Measurements from ENCODE around the gene MINDY1. TPM values are rescaled to one million over a fixed set of nuclear protein-coding genes. Genes with fewer than 3 reads are reported as not detected.

Gene MINDY1
- total and polyA plus RNA-seq, 9 of the 15 experiments (the other 6 are each of a cell fraction or from before 2014, with no cell fraction given) = 0.49 to 11.0 (median 6.0) TPM

DNA sequence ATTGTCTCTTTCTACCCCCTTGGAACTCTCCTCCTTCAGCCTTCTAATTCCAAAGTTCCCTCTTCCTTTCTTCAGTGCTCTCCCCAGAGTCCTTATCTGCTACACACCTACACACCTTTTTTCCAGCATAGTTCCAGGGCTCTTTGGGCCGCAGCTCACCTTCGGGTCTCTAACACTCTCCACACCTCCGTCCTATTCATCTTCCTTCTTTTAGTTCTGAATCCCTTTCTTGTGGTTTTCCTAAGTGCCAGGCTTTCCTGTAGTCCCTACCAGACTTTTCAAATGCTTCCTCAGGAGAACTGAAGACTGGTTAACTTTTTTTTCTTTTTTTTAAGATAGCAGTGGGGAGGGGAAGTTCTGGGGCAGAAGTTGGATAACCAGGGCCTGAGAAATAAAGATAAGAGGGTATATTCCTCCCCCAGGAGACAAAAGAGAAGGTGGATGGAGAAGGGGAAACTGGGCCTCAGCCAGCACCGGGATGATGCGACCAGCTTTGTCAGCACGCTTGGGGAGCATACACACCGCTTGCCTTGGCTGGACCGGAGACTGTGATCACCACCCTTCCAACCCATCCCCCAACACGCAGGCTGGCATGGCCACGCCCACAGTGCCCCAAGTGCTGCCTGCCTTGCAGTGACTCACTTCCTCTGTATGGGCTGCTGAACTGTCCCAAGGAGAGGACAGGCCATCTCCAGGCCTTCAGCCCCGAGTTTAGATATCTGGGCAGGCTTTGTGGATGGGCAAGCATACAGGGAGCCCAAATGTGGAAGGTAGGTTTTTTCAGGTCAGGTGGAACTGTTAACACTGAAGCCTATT, 29.6 kb downstream of the MINDY1 start (continued):
- TF ChIP-seq, protein P1, sequence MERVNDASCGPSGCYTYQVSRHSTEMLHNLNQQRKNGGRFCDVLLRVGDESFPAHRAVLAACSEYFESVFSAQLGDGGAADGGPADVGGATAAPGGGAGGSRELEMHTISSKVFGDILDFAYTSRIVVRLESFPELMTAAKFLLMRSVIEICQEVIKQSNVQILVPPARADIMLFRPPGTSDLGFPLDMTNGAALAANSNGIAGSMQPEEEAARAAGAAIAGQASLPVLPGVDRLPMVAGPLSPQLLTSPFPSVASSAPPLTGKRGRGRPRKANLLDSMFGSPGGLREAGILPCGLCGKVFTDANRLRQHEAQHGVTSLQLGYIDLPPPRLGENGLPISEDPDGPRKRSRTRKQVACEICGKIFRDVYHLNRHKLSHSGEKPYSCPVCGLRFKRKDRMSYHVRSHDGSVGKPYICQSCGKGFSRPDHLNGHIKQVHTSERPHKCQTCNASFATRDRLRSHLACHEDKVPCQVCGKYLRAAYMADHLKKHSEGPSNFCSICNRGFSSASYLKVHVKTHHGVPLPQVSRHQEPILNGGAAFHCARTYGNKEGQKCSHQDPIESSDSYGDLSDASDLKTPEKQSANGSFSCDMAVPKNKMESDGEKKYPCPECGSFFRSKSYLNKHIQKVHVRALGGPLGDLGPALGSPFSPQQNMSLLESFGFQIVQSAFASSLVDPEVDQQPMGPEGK (CRISPR knock-in tag; IDR thresholded peaks at IDR 0.05; ENCODE audit: borderline replicate concordance) = peak; percentile 12; the same call in 1 of the 2 replicates
- TF ChIP-seq TCF7L2 (IDR thresholded peaks at IDR 0.05; ENCODE audit: low read depth, low read length) (no peak), TBL1XR1 (IDR thresholded peaks at IDR 0.05; ENCODE audit: low read length in 2 of 2) (peak; percentile 79 to 92; a peak in 3 of 4 replicates), ZNF311 (CRISPR knock-in tag; IDR thresholded peaks at IDR 0.05) (peak; percentile 71; the same call in 1 of the 2 replicates), ZNF561 (CRISPR knock-in tag; conservative IDR thresholded peaks at IDR 0.05) (no peak), ZNF584 (CRISPR knock-in tag; IDR thresholded peaks at IDR 0.05; ENCODE audit: low read depth) (no peak), ASH1L (IDR thresholded peaks at IDR 0.05; ENCODE audit: borderline replicate concordance, low read depth, partially characterized antibody) (no peak), EP300 (IDR thresholded peaks at IDR 0.05; ENCODE audit: low read length) (peak; percentile 94), STAT5B (CRISPR knock-in tag; IDR thresholded peaks at IDR 0.05) (no peak), SETDB1 (IDR thresholded peaks at IDR 0.05; ENCODE audit: low read length) (no peak), CHD2 (IDR thresholded peaks at IDR 0.05; ENCODE audit: low read depth, low read length) (no peak), CTBP1 (IDR thresholded peaks at IDR 0.05; ENCODE audit: borderline replicate concordance) (peak; percentile 98), COPS2 (conservative IDR thresholded peaks at IDR 0.05) (no peak), TCF3 (CRISPR knock-in tag; IDR thresholded peaks at IDR 0.05) (peak; percentile 91)
- TF ChIP-seq, protein P2, sequence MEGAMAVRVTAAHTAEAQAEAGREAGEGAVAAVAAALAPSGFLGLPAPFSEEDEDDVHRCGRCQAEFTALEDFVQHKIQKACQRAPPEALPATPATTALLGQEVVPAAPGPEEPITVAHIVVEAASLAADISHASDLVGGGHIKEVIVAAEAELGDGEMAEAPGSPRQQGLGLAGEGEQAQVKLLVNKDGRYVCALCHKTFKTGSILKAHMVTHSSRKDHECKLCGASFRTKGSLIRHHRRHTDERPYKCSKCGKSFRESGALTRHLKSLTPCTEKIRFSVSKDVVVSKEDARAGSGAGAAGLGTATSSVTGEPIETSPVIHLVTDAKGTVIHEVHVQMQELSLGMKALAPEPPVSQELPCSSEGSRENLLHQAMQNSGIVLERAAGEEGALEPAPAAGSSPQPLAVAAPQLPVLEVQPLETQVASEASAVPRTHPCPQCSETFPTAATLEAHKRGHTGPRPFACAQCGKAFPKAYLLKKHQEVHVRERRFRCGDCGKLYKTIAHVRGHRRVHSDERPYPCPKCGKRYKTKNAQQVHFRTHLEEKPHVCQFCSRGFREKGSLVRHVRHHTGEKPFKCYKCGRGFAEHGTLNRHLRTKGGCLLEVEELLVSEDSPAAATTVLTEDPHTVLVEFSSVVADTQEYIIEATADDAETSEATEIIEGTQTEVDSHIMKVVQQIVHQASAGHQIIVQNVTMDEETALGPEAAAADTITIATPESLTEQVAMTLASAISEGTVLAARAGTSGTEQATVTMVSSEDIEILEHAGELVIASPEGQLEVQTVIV (CRISPR knock-in tag; IDR thresholded peaks at IDR 0.05; ENCODE audit: borderline replicate concordance) = no peak
- TF ChIP-seq, protein P3, sequence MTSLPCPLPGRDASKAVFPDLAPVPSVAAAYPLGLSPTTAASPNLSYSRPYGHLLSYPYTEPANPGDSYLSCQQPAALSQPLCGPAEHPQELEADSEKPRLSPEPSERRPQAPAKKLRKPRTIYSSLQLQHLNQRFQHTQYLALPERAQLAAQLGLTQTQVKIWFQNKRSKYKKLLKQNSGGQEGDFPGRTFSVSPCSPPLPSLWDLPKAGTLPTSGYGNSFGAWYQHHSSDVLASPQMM (CRISPR knock-in tag; IDR thresholded peaks at IDR 0.05) = no peak
- TF ChIP-seq, protein P4, sequence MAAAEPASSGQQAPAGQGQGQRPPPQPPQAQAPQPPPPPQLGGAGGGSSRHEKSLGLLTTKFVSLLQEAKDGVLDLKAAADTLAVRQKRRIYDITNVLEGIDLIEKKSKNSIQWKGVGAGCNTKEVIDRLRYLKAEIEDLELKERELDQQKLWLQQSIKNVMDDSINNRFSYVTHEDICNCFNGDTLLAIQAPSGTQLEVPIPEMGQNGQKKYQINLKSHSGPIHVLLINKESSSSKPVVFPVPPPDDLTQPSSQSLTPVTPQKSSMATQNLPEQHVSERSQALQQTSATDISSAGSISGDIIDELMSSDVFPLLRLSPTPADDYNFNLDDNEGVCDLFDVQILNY (CRISPR knock-in tag; IDR thresholded peaks at IDR 0.05) = no peak
- TF ChIP-seq, protein P5, sequence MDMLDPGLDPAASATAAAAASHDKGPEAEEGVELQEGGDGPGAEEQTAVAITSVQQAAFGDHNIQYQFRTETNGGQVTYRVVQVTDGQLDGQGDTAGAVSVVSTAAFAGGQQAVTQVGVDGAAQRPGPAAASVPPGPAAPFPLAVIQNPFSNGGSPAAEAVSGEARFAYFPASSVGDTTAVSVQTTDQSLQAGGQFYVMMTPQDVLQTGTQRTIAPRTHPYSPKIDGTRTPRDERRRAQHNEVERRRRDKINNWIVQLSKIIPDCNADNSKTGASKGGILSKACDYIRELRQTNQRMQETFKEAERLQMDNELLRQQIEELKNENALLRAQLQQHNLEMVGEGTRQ (CRISPR knock-in tag; IDR thresholded peaks at IDR 0.05) = no peak
- TF ChIP-seq, protein P6, sequence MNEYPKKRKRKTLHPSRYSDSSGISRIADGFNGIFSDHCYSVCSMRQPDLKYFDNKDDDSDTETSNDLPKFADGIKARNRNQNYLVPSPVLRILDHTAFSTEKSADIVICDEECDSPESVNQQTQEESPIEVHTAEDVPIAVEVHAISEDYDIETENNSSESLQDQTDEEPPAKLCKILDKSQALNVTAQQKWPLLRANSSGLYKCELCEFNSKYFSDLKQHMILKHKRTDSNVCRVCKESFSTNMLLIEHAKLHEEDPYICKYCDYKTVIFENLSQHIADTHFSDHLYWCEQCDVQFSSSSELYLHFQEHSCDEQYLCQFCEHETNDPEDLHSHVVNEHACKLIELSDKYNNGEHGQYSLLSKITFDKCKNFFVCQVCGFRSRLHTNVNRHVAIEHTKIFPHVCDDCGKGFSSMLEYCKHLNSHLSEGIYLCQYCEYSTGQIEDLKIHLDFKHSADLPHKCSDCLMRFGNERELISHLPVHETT (CRISPR knock-in tag; conservative IDR thresholded peaks at IDR 0.05 in 1 of 2, IDR thresholded peaks at IDR 0.05 in 1 of 2) = peak in 1 of 2 experiments; percentile 89; a peak in 2 of 4 replicates

All from K562 (cell line).